H9 (cell line): ENCODE measurements around the gene TSSC4. TPM values are rescaled to one million over a fixed set of nuclear protein-coding genes. Genes with fewer than 3 reads are reported as not detected.

Experiments used
- DNase-seq: peaks from one replicate; pipeline ENCODE4 v3.0.0-alpha.2; 2017
- H2AFZ ChIP-seq: one replicate; pipeline ENCODE4 v1.6.1; 2013; ENCODE audit warnings: mild to moderate bottlenecking, low read length, control low read depth, moderate library complexity
- H2AK5ac ChIP-seq: 2 replicates; pipeline ENCODE4 v1.6.1; 2013; ENCODE audit warnings: low read length, control low read depth, mixed read lengths; ENCODE audit not compliant: insufficient read length
- H2BK120ac ChIP-seq: one replicate; pipeline ENCODE4 v1.6.1; 2013; ENCODE audit warnings: low read depth, mild to moderate bottlenecking, low read length, control low read depth, inconsistent platforms; ENCODE audit not compliant: poor library complexity, severe bottlenecking
- H2BK12ac ChIP-seq: 2 replicates; pipeline ENCODE4 v1.6.1; 2013; ENCODE audit warnings: low read length, control low read depth, mixed read lengths, low read depth; ENCODE audit not compliant: insufficient read length
- H2BK15ac ChIP-seq: 2 replicates; pipeline ENCODE4 v1.6.1; 2013; ENCODE audit warnings: low read depth, low read length, control low read depth
- H2BK20ac ChIP-seq: one replicate; pipeline ENCODE4 v1.6.1; 2013; ENCODE audit warnings: low read depth, mild to moderate bottlenecking, low read length, control low read depth, inconsistent platforms; ENCODE audit not compliant: poor library complexity, severe bottlenecking
- H2BK5ac ChIP-seq: 2 replicates; pipeline ENCODE4 v1.6.1; 2013; ENCODE audit warnings: low read length, control low read depth, mixed read lengths; ENCODE audit not compliant: insufficient read length
- H3K14ac ChIP-seq: 2 replicates; pipeline ENCODE4 v1.6.1; 2013; ENCODE audit warnings: low read length, control low read depth; ENCODE audit not compliant: insufficient read depth
- H3K18ac ChIP-seq: 2 replicates; pipeline ENCODE4 v1.6.1; 2013; ENCODE audit warnings: low read depth, mild to moderate bottlenecking, mixed read lengths, low read length, control low read depth; ENCODE audit not compliant: insufficient read length
- H3K23ac ChIP-seq: 2 replicates; pipeline ENCODE4 v1.6.1; 2013; ENCODE audit warnings: low read length, control low read depth, mixed read lengths, low read depth; ENCODE audit not compliant: insufficient read length
- H3K23me2 ChIP-seq: 2 replicates; pipeline ENCODE4 v1.6.1; 2013; ENCODE audit warnings: low read depth, mild to moderate bottlenecking, mixed read lengths, low read length, control low read depth; ENCODE audit not compliant: insufficient read length, poor library complexity, severe bottlenecking
- H3K27ac ChIP-seq: 2 replicates; pipeline ENCODE4 v1.5.1; 2013; ENCODE audit warnings: low read length, control low read depth, mixed read lengths, low read depth; ENCODE audit not compliant: insufficient read length
- H3K27me3 ChIP-seq: 2 replicates; pipeline ENCODE4 v1.6.1; 2013; ENCODE audit warnings: low read length, control low read depth, inconsistent platforms; ENCODE audit not compliant: insufficient read depth
- H3K4ac ChIP-seq: 2 replicates; pipeline ENCODE4 v1.6.1; 2013; ENCODE audit warnings: low read depth, mild to moderate bottlenecking, control low read depth, inconsistent platforms, low read length, moderate library complexity
- H3K4me1 ChIP-seq: 2 replicates; pipeline ENCODE4 v1.6.1; 2013; ENCODE audit warnings: low read length, control low read depth, inconsistent platforms; ENCODE audit not compliant: insufficient read depth
- H3K4me2 ChIP-seq: 2 replicates; pipeline ENCODE4 v1.6.1; 2013; ENCODE audit warnings: low read length, control low read depth, mixed read lengths; ENCODE audit not compliant: insufficient read length, insufficient read depth
- H3K56ac ChIP-seq: 2 replicates; pipeline ENCODE4 v1.6.1; 2013; ENCODE audit warnings: low read depth, mild to moderate bottlenecking, mixed read lengths, low read length, control low read depth; ENCODE audit not compliant: insufficient read length
- H3K79me1 ChIP-seq: 2 replicates; pipeline ENCODE4 v1.6.1; 2013; ENCODE audit warnings: low read depth, mild to moderate bottlenecking, moderate library complexity, low read length, control low read depth, inconsistent platforms; ENCODE audit not compliant: insufficient read depth, poor library complexity, severe bottlenecking
- H3K79me2 ChIP-seq: 2 replicates; pipeline ENCODE4 v1.6.1; 2013; ENCODE audit warnings: low read length, control low read depth, inconsistent platforms; ENCODE audit not compliant: insufficient read depth
- H3K9ac ChIP-seq: 2 replicates; pipeline ENCODE4 v1.6.1; 2013; ENCODE audit warnings: low read length, control low read depth, mixed read lengths; ENCODE audit not compliant: insufficient read length; ENCODE audit errors: extremely low read depth
- H3K9me3 ChIP-seq: one replicate; pipeline ENCODE4 v1.6.1; 2013; ENCODE audit warnings: low read depth, low read length, inconsistent platforms; ENCODE audit not compliant: control insufficient read depth
- H3T11ph ChIP-seq: one replicate; pipeline ENCODE4 v1.6.1; 2013; ENCODE audit warnings: mild to moderate bottlenecking, low read length, control low read depth, inconsistent platforms
- H4K20me1 ChIP-seq: one replicate; pipeline ENCODE4 v1.6.1; 2013; ENCODE audit not compliant: control insufficient read depth, insufficient read length, insufficient read depth
- H4K5ac ChIP-seq: 2 replicates; pipeline ENCODE4 v1.6.1; 2013; ENCODE audit warnings: low read depth, mild to moderate bottlenecking, mixed read lengths, low read length, control low read depth; ENCODE audit not compliant: insufficient read length
- H4K8ac ChIP-seq: replicated peaks from 2 replicates; pipeline ENCODE4 v1.6.1; 2013; ENCODE audit warnings: low read length, control low read depth, mixed read lengths, low read depth; ENCODE audit not compliant: insufficient read length
- H4K91ac ChIP-seq: 2 replicates; pipeline ENCODE4 v1.6.1; 2013; ENCODE audit warnings: low read depth, mild to moderate bottlenecking, moderate library complexity, mixed read lengths, low read length, control low read depth; ENCODE audit not compliant: insufficient read length
- H3K27ac Mint-ChIP-seq, 3 experiments: 2 replicates in 2 of 3; 3 replicates in 1 of 3; pipeline ENCODE4 v1.8.0; 2020 to 2021; ENCODE audit warnings: mixed read lengths in 3 of 3, mild to moderate bottlenecking in 1 of 3, moderate library complexity in 1 of 3
- H3K27me3 Mint-ChIP-seq: 2 replicates; pipeline ENCODE4 v1.8.0; 2021; ENCODE audit warnings: low read depth, mild to moderate bottlenecking, moderate library complexity, mixed read lengths
- H3K36me3 Mint-ChIP-seq, 3 experiments: 2 replicates in 2 of 3; 3 replicates in 1 of 3; pipeline ENCODE4 v1.8.0; 2020 to 2021; ENCODE audit warnings: low read depth in 3 of 3, mixed read lengths in 3 of 3; ENCODE audit not compliant: insufficient read depth in 1 of 3
- H3K4me1 Mint-ChIP-seq, 2 experiments: 2 replicates each; pipeline ENCODE4 v1.8.0; 2020; ENCODE audit warnings: mixed read lengths in 2 of 2
- H3K4me3 Mint-ChIP-seq, 2 experiments: 2 replicates in 1 of 2; 3 replicates in 1 of 2; pipeline ENCODE4 v1.8.0; 2020 to 2021; ENCODE audit warnings: mild to moderate bottlenecking in 2 of 2, mixed read lengths in 2 of 2, moderate library complexity in 1 of 2
- H3K9me3 Mint-ChIP-seq, 2 experiments: 2 replicates in 1 of 2; 3 replicates in 1 of 2; pipeline ENCODE4 v1.8.0; 2020; ENCODE audit warnings: mild to moderate bottlenecking in 2 of 2, mixed read lengths in 2 of 2, moderate library complexity in 1 of 2
- CTCF ChIP-seq: fragments of 200-600 bp; sonication (generic); conservative IDR thresholded peaks from 3 replicates; pipeline ENCODE4 v1.8.0; 2021; ENCODE audit warnings: antibody characterized with exemption, mild to moderate bottlenecking
- WGBS: extraction: QIAGEN DNeasy Blood & Tissue Kit; methylation state at CpG from one replicate; pipeline ENCODE4 v1.1.7; 2013; ENCODE audit warnings: missing lambda C conversion rate, low lambda C conversion rate, mixed read lengths; ENCODE audit not compliant: insufficient read length; ENCODE audit errors: extremely low coverage; 5-methylcytosine and 5-hydroxymethylcytosine counted together
- total RNA-seq: library from RNA; stranded (reverse); gene quantifications from 2 replicates; pipeline ENCODE4 v1.2.1, GENCODE V29; 2021

TSSC4 gene
- total RNA-seq, 1 experiment from 2014 or later = 51.0 TPM

GRCh38 chr11:2412323-2412722 lies 11.8 kb downstream of the TSSC4 start:
- no peak overlapping the region for H3K4me3 Mint-ChIP-seq
- H3K9ac ChIP-seq = no peak overlapping the region

More at GRCh38 chr11:2412323-2412722, 11.8 kb downstream of the TSSC4 start:
- no CpG with 5 or more reads among the region's 6 CpGs for WGBS
- H4K20me1 ChIP-seq = no peaks in the 10 kb centered on the region
- no peak overlapping the region for H2AFZ ChIP-seq
- no peak overlapping the region for H3K56ac ChIP-seq
- H4K8ac ChIP-seq = no peak overlapping the region
- H2BK5ac ChIP-seq = no peak overlapping the region
- H2BK12ac ChIP-seq = no peak overlapping the region
- H2BK120ac ChIP-seq = no peak overlapping the region
- no peak overlapping the region for H4K91ac ChIP-seq
- no peak for TF ChIP-seq CTCF
- H4K5ac ChIP-seq = no peak overlapping the region
- Mint-ChIP-seq H3K9me3 (no peaks in the 10 kb centered on the region; a peak in 1 of 5 replicates), H3K36me3 (no peaks in the 10 kb centered on the region), H3K27me3 (peaks cover 11% of the 10 kb centered on the region), H3K4me1 (no peaks in the 10 kb centered on the region), H3K27ac (peak overlapping the region in 1 of 3 experiments; percentile 47; a peak in 1 of 7 replicates)
- DNase-seq = no peak
- no peak overlapping the region for H3K4ac ChIP-seq
- no peak overlapping the region for H2BK15ac ChIP-seq
- H3K14ac ChIP-seq = no peak overlapping the region
- H3K27me3 ChIP-seq = no peaks in the 10 kb centered on the region
- H3K9me3 ChIP-seq = no peaks in the 10 kb centered on the region
- no peaks in the 10 kb centered on the region for H3K79me2 ChIP-seq
- no peak overlapping the region for H2BK20ac ChIP-seq
- no peaks in the 10 kb centered on the region for H3K79me1 ChIP-seq
- H3K23me2 ChIP-seq = no peaks in the 10 kb centered on the region
- H3K4me1 ChIP-seq = no peaks in the 10 kb centered on the region
- no peak overlapping the region for H2AK5ac ChIP-seq
- H3K4me2 ChIP-seq = no peak overlapping the region
- H3K27ac ChIP-seq = no peak overlapping the region
- H3K23ac ChIP-seq = no peak overlapping the region
- H3K18ac ChIP-seq = no peak overlapping the region
- no peak overlapping the region for H3T11ph ChIP-seq
